H1 (cell line): ENCODE measurements around the gene PTPRE. TPM values are rescaled to one million over a fixed set of nuclear protein-coding genes. Genes with fewer than 3 reads are reported as not detected.

ENCODE experiments used
- CTCF ChIA-PET: fragments of 300-600 bp; sonication (Branson Sonifier 250); formaldehyde crosslinking; loops from one replicate; lab custom pipeline; 2021; ENCODE audit not compliant: partially characterized antibody; lab: Charles Lee
- POLR2A ChIA-PET: fragments of 300-600 bp; sonication (Branson Sonifier 250); formaldehyde crosslinking; loops from one replicate; lab custom pipeline; 2021; ENCODE audit warnings: inconsistent platforms; ENCODE audit not compliant: partially characterized antibody; lab: Charles Lee
- DNase-seq, 2 experiments: peaks; one replicate each; pipeline versions ENCODE4 v3.0.0 to v3.0.0-alpha.2; 2010 to 2022; ENCODE audit warnings: low spot score in 2 of 2, low read depth in 1 of 2, mixed read lengths in 1 of 2
- FAIRE-seq: peaks from 2 replicates; lab custom pipeline; 2011; peaks lifted over from hg19 to GRCh38; lab: Jason Lieb, UNC
- H2AFZ ChIP-seq: 2 replicates; pipeline ENCODE4 v1.8.1; 2012; ENCODE audit warnings: low read length, inconsistent platforms
- H2AK5ac ChIP-seq: 2 replicates; pipeline ENCODE4 v1.6.1; 2013; ENCODE audit warnings: low read depth, low read length
- H2BK120ac ChIP-seq: replicated peaks from 2 replicates; pipeline ENCODE3; 2013; ENCODE audit warnings: low read depth, low read length, inconsistent platforms
- H2BK12ac ChIP-seq: 2 replicates; pipeline ENCODE4 v1.6.1; 2013; ENCODE audit warnings: low read depth, low read length
- H2BK15ac ChIP-seq: 2 replicates; pipeline ENCODE4 v1.6.1; 2013; ENCODE audit warnings: low read length
- H2BK20ac ChIP-seq: 2 replicates; pipeline ENCODE4 v1.6.1; 2013; ENCODE audit warnings: low read length
- H2BK5ac ChIP-seq: 2 replicates; pipeline ENCODE4 v1.6.1; 2013; ENCODE audit warnings: low read depth, low read length
- H3K14ac ChIP-seq: 2 replicates; pipeline ENCODE4 v1.6.1; 2013; ENCODE audit warnings: inconsistent platforms; ENCODE audit not compliant: insufficient read length
- H3K18ac ChIP-seq: 2 replicates; pipeline ENCODE4 v1.6.1; 2013; ENCODE audit warnings: low read length; ENCODE audit errors: extremely low read depth
- H3K23ac ChIP-seq: 2 replicates; pipeline ENCODE4 v1.6.1; 2013; ENCODE audit warnings: inconsistent platforms; ENCODE audit not compliant: insufficient read length
- H3K23me2 ChIP-seq: 2 replicates; pipeline ENCODE4 v1.6.1; 2013; ENCODE audit warnings: low read depth, low read length
- H3K27ac ChIP-seq: 2 replicates; pipeline ENCODE4 v1.6.1; 2011; ENCODE audit warnings: low read depth, low read length, inconsistent platforms
- H3K27me3 ChIP-seq, 4 experiments: replicated peaks in 1 of 4; 1 replicate in 1 of 4; 2 replicates in 3 of 4; pipeline versions ENCODE4 v1.6.1 to v1.8.1; 2011 to 2013; ENCODE audit warnings: low read length in 3 of 4, mild to moderate bottlenecking in 3 of 4, inconsistent platforms in 2 of 4, mixed read lengths in 2 of 4, moderate library complexity in 1 of 4; ENCODE audit not compliant: control insufficient read depth in 3 of 4, insufficient read depth in 3 of 4; ENCODE audit errors: extremely low read depth in 1 of 4
- H3K36me3 ChIP-seq, 4 experiments: 2 replicates each; pipeline versions ENCODE4 v1.6.1 to v1.8.1; 2011 to 2013; ENCODE audit warnings: mild to moderate bottlenecking in 4 of 4, low read length in 3 of 4, moderate library complexity in 2 of 4, control low read depth in 1 of 4, inconsistent platforms in 1 of 4; ENCODE audit not compliant: insufficient read depth in 4 of 4, control insufficient read depth in 2 of 4
- H3K4ac ChIP-seq: replicated peaks from 2 replicates; pipeline ENCODE3; 2013; ENCODE audit warnings: low read length, low read depth, mixed read lengths, inconsistent platforms; ENCODE audit not compliant: insufficient read length
- H3K4me1 ChIP-seq, 4 experiments: replicated peaks in 1 of 4; 1 replicate in 1 of 4; 2 replicates in 3 of 4; pipeline versions ENCODE4 v1.6.1 to v1.8.1; 2011 to 2013; ENCODE audit warnings: low read length in 3 of 4, inconsistent platforms in 2 of 4, mixed read lengths in 1 of 4; ENCODE audit not compliant: insufficient read depth in 4 of 4, control insufficient read depth in 3 of 4
- H3K4me2 ChIP-seq, 2 experiments: 2 replicates each; pipeline versions ENCODE4 v1.6.1 to v1.8.1; 2011 to 2013; ENCODE audit warnings: low read depth in 2 of 2, low read length in 2 of 2, control low read depth in 1 of 2, inconsistent platforms in 1 of 2, mild to moderate bottlenecking in 1 of 2; ENCODE audit not compliant: insufficient read depth in 1 of 2
- H3K4me3 ChIP-seq, 4 experiments: fragments of 200-600, 300-600 bp in 1 of 4; sonication (generic), shearing (Covaris generic), sonication (Bioruptor Twin) in 1 of 4; 2 replicates each; pipeline versions ENCODE4 v1.5.1 to v1.8.1; 2011 to 2016; ENCODE audit warnings: low read length in 4 of 4, low read depth in 3 of 4, control low read depth in 2 of 4, inconsistent platforms in 2 of 4, mild to moderate bottlenecking in 2 of 4, mixed read lengths in 1 of 4, moderate library complexity in 1 of 4; ENCODE audit not compliant: insufficient read depth in 2 of 4; ENCODE audit errors: extremely low read depth in 1 of 4
- H3K56ac ChIP-seq: replicated peaks from 2 replicates; pipeline ENCODE3; 2013; ENCODE audit warnings: low read depth, mild to moderate bottlenecking, mixed read lengths, low read length, inconsistent platforms; ENCODE audit not compliant: insufficient read length
- H3K79me1 ChIP-seq: 2 replicates; pipeline ENCODE4 v1.6.1; 2013; ENCODE audit warnings: low read depth, low read length, control low read depth
- H3K79me2 ChIP-seq, 2 experiments: 2 replicates each; pipeline versions ENCODE4 v1.6.1 to v1.8.1; 2012 to 2013; ENCODE audit warnings: low read length in 2 of 2, mild to moderate bottlenecking in 2 of 2, inconsistent platforms in 1 of 2; ENCODE audit not compliant: insufficient read depth in 2 of 2, control insufficient read depth in 1 of 2
- H3K9ac ChIP-seq, 4 experiments: replicated peaks in 1 of 4; 1 replicate in 1 of 4; 2 replicates in 3 of 4; pipeline versions ENCODE4 v1.6.1 to v1.8.1; 2011 to 2013; ENCODE audit warnings: low read depth in 3 of 4, low read length in 3 of 4, control low read depth in 2 of 4, mild to moderate bottlenecking in 2 of 4, moderate library complexity in 2 of 4, inconsistent platforms in 1 of 4; ENCODE audit errors: extremely low read depth in 1 of 4
- H3K9me3 ChIP-seq, 2 experiments: 2 replicates each; pipeline versions ENCODE4 v1.6.1 to v1.8.1; 2012 to 2013; ENCODE audit warnings: mild to moderate bottlenecking in 2 of 2, moderate library complexity in 2 of 2, control low read depth in 1 of 2, inconsistent platforms in 1 of 2, low read depth in 1 of 2, low read length in 1 of 2, mixed read lengths in 1 of 2; ENCODE audit not compliant: insufficient read depth in 2 of 2
- H4K20me1 ChIP-seq, 2 experiments: replicated peaks in 1 of 2; 2 replicates each; pipeline versions ENCODE3 to v1.8.1; 2011 to 2013; ENCODE audit warnings: inconsistent platforms in 2 of 2, low read length in 2 of 2, mild to moderate bottlenecking in 1 of 2; ENCODE audit not compliant: insufficient read depth in 2 of 2, control insufficient read depth in 1 of 2
- H4K5ac ChIP-seq: 2 replicates; pipeline ENCODE4 v1.6.1; 2013; ENCODE audit warnings: low read length, low read depth, mixed read lengths, inconsistent platforms; ENCODE audit not compliant: insufficient read length
- H4K8ac ChIP-seq: 2 replicates; pipeline ENCODE4 v1.8.0; 2013; ENCODE audit warnings: mild to moderate bottlenecking, moderate library complexity, low read length, inconsistent platforms; ENCODE audit not compliant: insufficient read depth; ENCODE audit errors: extremely low read depth
- H4K91ac ChIP-seq: replicated peaks from 2 replicates; pipeline ENCODE3; 2013; ENCODE audit warnings: low read length, mixed read lengths, inconsistent platforms; ENCODE audit not compliant: insufficient read length
- ATF2 ChIP-seq: IDR thresholded peaks from 2 replicates; pipeline ENCODE4 v1.6.1; 2012; ENCODE audit warnings: low read length, inconsistent platforms
- BCL11A ChIP-seq, 2 experiments: IDR thresholded peaks; one replicate each; pipeline ENCODE4 v1.6.1; 2011; ENCODE audit warnings: low read depth in 2 of 2, low read length in 2 of 2, mild to moderate bottlenecking in 2 of 2
- CTBP2 ChIP-seq: IDR thresholded peaks from 2 replicates; pipeline ENCODE4 v1.7.0; 2011; ENCODE audit warnings: borderline replicate concordance, mild to moderate bottlenecking, moderate library complexity, mixed read lengths, low read length; ENCODE audit not compliant: insufficient read depth, insufficient read length
- HDAC2 ChIP-seq, 2 experiments: fragments of 300-600 bp in 1 of 2; sonication (generic) in 1 of 2; IDR thresholded peaks; 2 replicates each; pipeline ENCODE4 v1.6.1; 2011 to 2012; ENCODE audit warnings: low read depth in 2 of 2, low read length in 2 of 2, mild to moderate bottlenecking in 2 of 2, moderate library complexity in 2 of 2, borderline replicate concordance in 1 of 2, inconsistent platforms in 1 of 2
- PHF8 ChIP-seq: fragments of 200-600 bp; sonication (generic); conservative IDR thresholded peaks from 2 replicates; pipeline ENCODE4 v1.7.1; 2012; ENCODE audit warnings: low read depth, mild to moderate bottlenecking, inconsistent platforms, low read length, moderate library complexity
- RFX5 ChIP-seq: IDR thresholded peaks from 2 replicates; pipeline ENCODE4 v1.6.1; 2011; ENCODE audit warnings: low read depth, low read length, improper control_type of control experiment, borderline replicate concordance
- SAP30 ChIP-seq: fragments of 300-600 bp; sonication (generic); IDR thresholded peaks from 2 replicates; pipeline ENCODE4 v1.7.1; 2012; ENCODE audit warnings: low read length, moderate library complexity, mild to moderate bottlenecking, inconsistent platforms; ENCODE audit not compliant: insufficient read depth, insufficient replicate concordance
- SIX5 ChIP-seq: IDR thresholded peaks from 2 replicates; pipeline ENCODE4 v1.6.1; 2011; ENCODE audit warnings: mild to moderate bottlenecking, low read depth, low read length
- TCF12 ChIP-seq: IDR thresholded peaks from 2 replicates; pipeline ENCODE4 v1.6.1; 2011; ENCODE audit warnings: low read depth, mild to moderate bottlenecking, low read length
- ZNF274 ChIP-seq: IDR thresholded peaks from 2 replicates; pipeline ENCODE4 v1.7.0; 2012; ENCODE audit warnings: low read length, borderline replicate concordance; ENCODE audit errors: extremely low read depth
- WGBS, 2 experiments: shearing (Covaris generic) in 1 of 2; methylation state at CpG; one replicate each; pipeline versions ENCODE4 v1.1.6 to v1.1.7; 2013 to 2015; ENCODE audit warnings: low lambda C conversion rate in 2 of 2, mixed read lengths in 2 of 2, inconsistent platforms in 1 of 2, low coverage in 1 of 2, missing lambda C conversion rate in 1 of 2; ENCODE audit not compliant: insufficient replicate concordance in 2 of 2, insufficient coverage in 1 of 2, insufficient read length in 1 of 2; ENCODE audit errors: extremely low coverage in 1 of 2, missing lambda C conversion rate in 1 of 2; 5-methylcytosine and 5-hydroxymethylcytosine counted together
- polyA plus RNA-seq, 7 experiments: library from polyadenylated mRNA; depleted of rRNA in 3 of 7; stranded (reverse) in 5 of 7; unstranded in 2 of 7; fragments of >200 nt in 5 of 7; fragments of 200-250 nt in 2 of 7; gene quantifications; 1 replicate in 5 of 7; 2 replicates in 1 of 7; 4 replicates in 1 of 7; pipeline versions ENCODE4 v1.2.1 to v1.2.3, GENCODE V29; 2011 to 2013; ENCODE audit warnings: missing spikeins in 2 of 7, mixed read lengths in 2 of 7
- total RNA-seq: library from RNA; stranded (reverse); fragmentation: NEBNext Ultra II Directional; extraction: Animal tissue kit (Norgen Biotek cat#: 25700); gene quantifications from 2 replicates; pipeline ENCODE4 v1.2.1, GENCODE V29; 2021

PTPRE gene
- total and polyA plus RNA-seq, 2 of the 8 experiments (the other 6 are each of a cell fraction or from before 2014, with no cell fraction given): 0.33 to 0.54 TPM

GRCh38 chr10:127886371-127887051 lies 20.4 kb upstream of the PTPRE start:
- H4K8ac ChIP-seq: no peak overlapping the region
- H4K5ac ChIP-seq: no peak overlapping the region
- H3K4me3 ChIP-seq: no peak overlapping the region
- H3K18ac ChIP-seq: no peak overlapping the region
- POLR2A ChIA-PET: no interaction called here
- CTCF ChIA-PET: interaction anchor here (1.2 kb wide), 1 partner anchor 27 kb away, joined by 3 read pairs; no protein-coding TSS in a partner anchor
- no peak overlapping the region; the same call in 1 of the 2 replicates for H2AFZ ChIP-seq
- no peak overlapping the region for H2BK120ac ChIP-seq
- no peak overlapping the region for H3K14ac ChIP-seq
- WGBS, 2 experiments: 88% methylated on average over 12 of the region's 12 CpGs; no CpG with 5 or more reads in 1 of the 2 experiments
- no peak overlapping the region for H3K4me2 ChIP-seq
- no peaks in the 10 kb centered on the region for H3K23me2 ChIP-seq
- H3K9me3 ChIP-seq: no peaks in the 10 kb centered on the region
- no peak overlapping the region for H3K4ac ChIP-seq
- no peak overlapping the region for H3K27ac ChIP-seq
- H3K23ac ChIP-seq: no peak overlapping the region
- no peaks in the 10 kb centered on the region; a peak in 2 of 7 replicates for H3K4me1 ChIP-seq
- no peaks in the 10 kb centered on the region for H3K79me2 ChIP-seq
- no peak overlapping the region for H2AK5ac ChIP-seq
- H2BK12ac ChIP-seq: no peak overlapping the region
- no peaks in the 10 kb centered on the region for H4K20me1 ChIP-seq
- H3K79me1 ChIP-seq: no peaks in the 10 kb centered on the region
- H3K56ac ChIP-seq: no peak overlapping the region
- no peaks in the 10 kb centered on the region for H3K36me3 ChIP-seq
- H2BK15ac ChIP-seq: no peak overlapping the region
- H2BK20ac ChIP-seq: no peak overlapping the region
- no peak for FAIRE-seq
- DNase-seq: peak in 1 of 2 experiments; percentile 35
- H3K9ac ChIP-seq: no peak overlapping the region
- no peak overlapping the region for H2BK5ac ChIP-seq
- no peak overlapping the region for H4K91ac ChIP-seq
- no peaks in the 10 kb centered on the region for H3K27me3 ChIP-seq
- TF ChIP-seq ZNF274 (no peak), TCF12 (no peak), SAP30 (no peak), ATF2 (no peak), RFX5 (no peak), SIX5 (no peak), PHF8 (no peak), CTBP2 (no peak), BCL11A (IDR thresholded peaks at IDR 0.05; ENCODE audit: low read depth in 2 of 2, low read length in 2 of 2) (no peak), HDAC2 (IDR thresholded peaks at IDR 0.05; ENCODE audit: borderline replicate concordance in 1 of 2, low read depth in 2 of 2, low read length in 2 of 2) (no peak)
